Stromal cell of bone marrow (primary cell): ENCODE measurements around the gene PGD.
"Not testable (repeated sequence)": the region's sequence is repeated elsewhere in the genome, so short reads cannot be mapped to it uniquely, and the experiment has no call there.

ENCODE experiments used
- DNase-seq: peaks from one replicate; pipeline ENCODE4 v3.0.0-alpha.2; 2012; ENCODE audit warnings: low read depth

The PGD gene

GRCh38 chr1:10399444-10399941 is 629 bp downstream of the PGD start:
- no peak for DNase-seq

GRCh38 chr1:10400013-10400412 is 1.1 kb downstream of the PGD start:
- no peak for DNase-seq

- no peak for DNase-seq
Measured at GRCh38 chr1:10401281-10401680, 2.4 kb downstream of the PGD start.

GRCh38 chr1:10402729-10403274 is 3.9 kb downstream of the PGD start:
- DNase-seq = no peak

- DNase-seq = no peak
Measured at GRCh38 chr1:10407201-10407600, 8.3 kb downstream of the PGD start.

GRCh38 chr1:10415211-10415930 is 16.5 kb downstream of the PGD start:
- no peak for DNase-seq

- not testable (repeated sequence) for DNase-seq
Measured at GRCh38 chr1:10415967-10416366, 17.1 kb downstream of the PGD start.

- not testable (repeated sequence) for DNase-seq
Measured at GRCh38 chr1:10418741-10419140, 19.9 kb downstream of the PGD start.

- no peak for DNase-seq
Measured at GRCh38 chr1:10419351-10419750, 20.5 kb downstream of the PGD start.

- DNase-seq = no peak
Measured at GRCh38 chr1:10421637-10422036, 22.8 kb downstream of the PGD start.

- DNase-seq = peak; percentile 32
Measured at GRCh38 chr1:10424034-10424433, 25.2 kb downstream of the PGD start.

GRCh38 chr1:10424651-10425050 is 25.8 kb downstream of the PGD start:
- no peak for DNase-seq

- not testable (repeated sequence) for DNase-seq
Measured at GRCh38 chr1:10425826-10426534, 27.1 kb downstream of the PGD start.

GRCh38 chr1:10426535-10426848 is 27.6 kb downstream of the PGD start:
- DNase-seq = not testable (repeated sequence)

GRCh38 chr1:10428984-10429383 is 30.1 kb downstream of the PGD start:
- no peak for DNase-seq

GRCh38 chr1:10429868-10430215 is 31.0 kb downstream of the PGD start:
- no peak for DNase-seq

- DNase-seq = peak; percentile 71
Measured at GRCh38 chr1:10430216-10431069, 31.6 kb downstream of the PGD start, which contains the start of gene CENPS. TSS of gene CENPS (plus strand) at chr1:10430433. CDS start at chr1:10430518, 85 bp downstream.

GRCh38 chr1:10431070-10431730 is 32.3 kb downstream of the PGD start:
- DNase-seq = peak; percentile 14

GRCh38 chr1:10432910-10433700 is 34.2 kb downstream of the PGD start:
- no peak for DNase-seq

- DNase-seq = no peak
Measured at GRCh38 chr1:10433790-10434189, 34.9 kb downstream of the PGD start.

GRCh38 chr1:10434590-10434989 is 35.7 kb downstream of the PGD start:
- DNase-seq = no peak
